GM18526 (cell line): Measurements from ENCODE around the gene POC1A.

ENCODE experiments used
- POLR2A ChIP-seq: IDR thresholded peaks from 3 replicates; pipeline ENCODE4 v1.6.1; 2011; ENCODE audit not compliant: insufficient read length; ENCODE audit errors: extremely low read depth

Gene POC1A

DNA sequence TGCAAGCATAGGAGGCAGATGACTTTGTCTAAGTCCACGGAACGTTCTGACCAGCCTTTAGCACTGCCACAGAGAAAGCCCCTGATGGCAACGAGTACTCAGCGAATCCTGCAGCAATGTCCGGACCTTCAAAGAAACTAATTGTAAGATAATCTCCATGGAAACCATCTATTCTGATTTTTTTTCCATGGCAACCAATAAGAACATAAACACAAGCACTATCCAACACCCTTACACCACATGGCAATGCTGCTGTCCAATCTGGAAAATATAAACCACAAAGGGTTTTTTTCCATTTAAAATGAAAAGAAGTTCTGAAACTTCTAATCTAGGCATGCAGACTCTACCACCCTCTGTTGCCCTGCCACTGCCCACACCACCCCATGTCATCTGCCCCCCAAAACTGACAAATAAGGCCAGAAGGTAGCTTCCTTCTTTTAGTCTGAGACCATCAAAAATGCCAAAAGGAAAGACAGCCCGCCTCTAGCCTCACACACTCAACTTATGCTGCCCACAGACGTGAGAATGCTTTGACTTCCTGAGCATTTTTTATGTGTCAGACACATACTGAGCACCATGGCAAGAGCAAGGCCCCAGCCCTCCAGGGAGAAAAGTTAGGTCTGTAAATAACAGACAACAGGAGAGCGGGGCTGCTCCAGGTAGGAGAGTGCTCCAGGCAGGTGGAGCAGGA lies 44.5 kb downstream of the POC1A start:
- TF ChIP-seq POLR2A, result no peak

- TF ChIP-seq POLR2A, result no peak
Measured at GRCh38 chr3:52108302-52109232, 45.7 kb downstream of the POC1A start.

DNA sequence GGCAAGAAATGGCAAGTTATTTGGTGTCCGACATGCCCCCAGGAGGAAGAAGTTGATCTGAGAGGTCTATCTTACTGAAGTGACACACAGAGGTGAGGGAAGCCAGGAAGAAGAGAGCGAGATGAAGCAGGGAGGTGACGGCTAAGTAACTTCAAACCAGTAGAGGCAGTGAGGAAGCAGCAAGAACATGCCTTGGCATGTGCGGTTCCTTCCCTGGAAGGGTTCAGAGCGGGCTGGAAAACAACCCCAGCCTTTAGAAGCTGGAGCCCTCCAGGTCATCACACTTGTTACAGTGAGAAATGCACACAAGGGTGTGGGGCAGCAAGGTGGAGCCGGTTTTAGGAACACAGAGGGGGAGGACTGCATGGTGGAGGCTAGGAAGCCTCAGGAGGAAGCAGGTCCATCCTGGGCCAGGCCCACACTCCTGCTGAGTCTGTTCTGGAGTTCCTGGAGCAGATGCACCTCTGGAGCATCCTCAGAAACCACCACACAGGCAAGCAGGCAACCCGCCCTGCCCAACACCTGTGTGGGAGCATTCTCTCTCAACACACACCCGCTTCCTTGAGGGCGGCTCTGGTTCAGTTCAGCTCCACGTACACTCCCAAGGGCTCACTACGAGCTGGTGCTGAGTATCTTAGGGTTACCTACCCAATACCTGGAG lies 47.1 kb downstream of the POC1A start:
- TF ChIP-seq POLR2A, result no peak

DNA sequence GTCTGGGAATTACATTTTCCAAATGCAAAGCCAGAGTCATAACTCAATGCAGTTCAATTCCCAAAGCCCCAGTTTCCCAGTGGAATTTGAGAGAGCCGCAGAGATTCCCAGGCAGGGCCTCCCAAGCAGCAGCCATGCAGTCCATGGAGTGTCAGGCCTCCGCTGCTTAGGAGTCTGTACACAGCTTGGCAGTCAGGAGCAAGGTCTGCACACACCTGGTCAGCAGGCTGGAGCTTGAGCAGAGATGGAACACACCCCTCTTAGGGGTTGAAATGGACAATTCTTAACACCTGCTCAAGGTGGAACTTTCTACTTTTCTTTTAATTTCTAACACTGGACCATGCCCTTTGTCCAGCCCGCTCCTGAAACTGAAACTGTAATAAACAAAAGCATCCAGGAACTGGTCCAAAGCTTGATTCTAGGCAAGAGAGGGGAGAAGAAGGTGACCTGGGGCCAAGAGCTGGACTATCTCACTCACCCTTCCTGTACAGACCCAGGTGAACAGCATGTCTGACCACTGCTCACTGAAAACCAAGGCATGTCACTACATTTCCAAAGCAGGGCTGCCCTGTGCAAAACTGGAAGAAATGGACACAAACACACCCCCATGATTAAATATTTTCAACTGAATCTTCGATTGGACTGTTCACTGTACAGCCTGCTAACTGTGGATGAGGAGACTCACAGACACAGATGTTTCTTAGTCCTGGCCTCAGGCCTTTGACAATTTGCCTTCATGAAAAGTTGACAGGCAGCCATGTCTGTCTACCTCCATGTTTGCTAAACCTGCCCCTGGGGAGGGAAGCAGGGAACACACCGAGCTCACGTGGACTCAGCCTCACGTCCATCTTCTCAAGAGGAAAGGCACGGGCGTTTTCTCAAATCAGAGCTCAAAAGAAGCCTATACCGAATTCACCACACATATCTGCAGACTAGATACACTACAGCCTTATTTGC lies 49.3 kb downstream of the POC1A start:
- TF ChIP-seq POLR2A, result no peak

- TF ChIP-seq POLR2A, result no peak
Measured at GRCh38 chr3:52102934-52103333, 51.3 kb downstream of the POC1A start.

DNA sequence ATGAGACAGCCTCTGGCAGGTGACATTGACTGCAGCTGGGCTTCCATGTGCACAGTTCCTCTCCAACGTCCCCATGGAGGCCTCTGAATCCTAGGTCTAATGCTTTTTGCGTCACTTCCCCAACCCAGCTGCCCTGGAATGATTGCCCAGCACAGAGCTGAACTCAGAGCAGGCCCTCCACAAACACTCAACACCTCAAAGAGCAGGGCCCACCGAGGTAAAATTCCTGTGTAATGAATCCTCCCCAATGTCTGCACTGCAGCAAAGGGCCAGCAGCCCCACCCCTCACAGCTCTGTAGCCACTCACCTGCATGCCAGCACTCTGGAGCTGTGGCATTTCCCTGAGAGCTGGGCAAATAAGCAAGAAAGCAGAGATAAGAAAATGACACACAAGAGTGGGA lies 55.2 kb downstream of the POC1A start:
- TF ChIP-seq POLR2A, result no peak

DNA sequence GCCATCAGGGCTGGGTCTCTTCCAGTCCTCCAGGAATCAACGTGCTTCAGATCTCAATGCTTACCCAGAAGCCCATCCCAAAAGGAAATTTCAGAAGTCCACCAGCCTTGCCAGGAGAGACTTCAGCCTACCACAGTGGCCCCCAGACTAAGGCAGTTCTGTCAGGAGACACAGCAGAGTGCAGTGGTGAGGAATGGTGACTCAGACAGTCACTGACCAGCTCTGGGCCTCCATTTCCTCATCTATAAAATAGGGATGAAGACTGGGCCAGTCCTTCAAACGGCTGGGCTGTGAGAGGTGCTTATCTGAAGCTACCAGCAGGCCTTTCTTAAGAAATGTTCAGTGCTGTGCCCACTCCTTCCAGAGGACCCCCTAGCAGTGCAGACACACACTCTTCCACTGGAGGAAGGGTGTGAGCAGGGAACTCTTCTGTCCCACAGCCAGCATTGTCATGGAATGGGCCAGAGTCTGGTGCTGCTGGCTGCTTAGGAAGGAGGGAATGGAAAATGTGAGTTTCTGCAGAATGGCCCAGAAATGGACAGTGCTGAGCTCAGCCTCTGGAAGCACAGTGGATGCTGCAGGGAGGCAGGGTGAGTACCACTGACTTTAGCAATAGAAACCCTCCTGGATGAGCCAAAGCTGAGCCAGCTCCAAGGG lies 56.2 kb downstream of the POC1A start:
- TF ChIP-seq POLR2A, result no peak

GRCh38 chr3:52095990-52096775 lies 58.0 kb downstream of the POC1A start:
- no peak for TF ChIP-seq POLR2A

DNA sequence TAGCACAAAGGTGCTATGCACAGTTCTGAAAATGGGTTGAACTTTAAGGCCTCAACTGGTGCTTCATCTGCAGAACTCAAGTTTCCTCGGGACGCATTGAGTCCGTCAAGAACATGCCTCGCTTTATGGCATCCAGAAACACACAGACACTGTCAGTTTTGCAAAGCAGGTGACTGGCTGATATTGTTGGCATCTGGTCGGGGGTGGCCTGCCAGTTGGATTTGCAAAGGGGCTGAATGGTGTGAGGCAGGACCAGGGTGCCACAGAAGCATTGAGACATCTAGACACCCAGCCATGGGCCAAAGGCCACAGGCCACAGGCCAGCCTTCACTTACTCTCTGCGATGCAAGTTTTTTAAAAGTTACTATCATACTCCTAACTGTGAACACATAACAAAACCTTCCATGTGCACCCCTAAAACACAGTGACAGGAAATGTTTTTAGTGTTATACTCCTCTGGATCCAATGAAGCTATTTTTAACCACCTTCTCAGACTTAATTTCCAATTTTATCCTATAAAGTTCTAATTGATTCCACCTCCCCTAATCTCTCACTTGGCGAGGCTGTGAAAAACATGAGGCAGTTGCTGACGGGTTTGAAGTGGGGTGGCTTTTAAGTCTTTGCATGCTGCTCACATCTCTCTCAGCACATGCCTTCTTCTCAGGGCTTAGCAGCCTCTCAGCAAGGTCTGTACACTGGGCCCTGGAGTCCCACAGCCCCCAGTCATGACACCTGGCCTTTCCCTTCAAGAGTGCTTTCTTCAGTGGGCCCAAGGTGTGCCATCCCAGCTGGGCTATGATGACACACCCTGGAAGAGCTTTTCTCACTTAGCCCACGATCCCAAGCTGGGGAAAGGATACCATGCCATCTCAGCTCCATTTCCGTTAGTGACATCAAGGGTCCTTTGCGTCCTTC lies 59.4 kb downstream of the POC1A start:
- TF ChIP-seq POLR2A, result no peak

GRCh38 chr3:52093756-52094545 lies 60.3 kb downstream of the POC1A start:
- TF ChIP-seq POLR2A, result no peak

- no peak for TF ChIP-seq POLR2A
Measured at GRCh38 chr3:52092891-52093290, 61.3 kb downstream of the POC1A start.

- no peak for TF ChIP-seq POLR2A
Measured at GRCh38 chr3:52092271-52092660, 62.0 kb downstream of the POC1A start.
